ENCODE results near the gene ARHGEF28. TPM values are rescaled to one million over a fixed set of nuclear protein-coding genes. Genes with fewer than 3 reads are reported as not detected.

The ARHGEF28 gene
- total and polyA plus RNA-seq, 7 experiments from 2014 or later: 0.03 to 0.47 TPM; not detected in 5

DNA sequence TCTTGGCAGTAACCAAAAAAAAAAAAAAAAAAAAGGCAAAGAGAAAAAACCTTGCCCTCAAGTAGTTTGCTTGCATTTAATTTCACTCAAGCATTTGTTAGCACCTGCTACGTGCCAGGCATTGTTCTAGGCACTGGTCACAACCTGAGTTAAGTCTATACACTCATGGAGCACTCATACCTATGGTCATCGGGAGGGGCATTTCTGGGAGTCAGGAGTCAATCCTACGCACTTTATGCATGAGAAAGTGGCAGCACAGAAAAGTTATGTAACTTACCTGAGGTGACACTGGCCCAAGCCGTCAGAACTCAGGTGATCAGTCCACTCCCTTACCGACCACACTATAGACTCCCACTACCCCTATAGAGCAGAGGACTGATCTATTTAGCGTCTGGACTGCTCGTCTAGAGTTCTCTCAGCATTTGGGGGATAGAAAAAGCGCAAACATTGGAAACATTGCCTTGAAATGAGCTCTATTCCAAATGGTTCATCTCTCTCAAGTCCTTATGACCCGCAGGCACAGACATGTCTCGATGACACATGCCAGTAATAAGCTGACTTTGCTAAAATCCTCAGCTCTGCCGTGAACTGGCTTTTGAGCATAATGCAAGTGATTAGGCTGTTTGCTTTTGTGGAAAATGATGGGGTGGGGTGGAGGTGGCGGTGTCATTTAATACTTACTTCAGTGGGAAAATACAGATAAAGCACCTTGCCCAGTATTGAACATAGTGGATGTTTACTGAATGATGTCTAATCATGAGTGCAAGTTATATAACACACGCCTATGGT lies 160.2 kb downstream of the ARHGEF28 start:
- intact Hi-C loops (cut with micrococcal nuclease): no loop called here

DNA sequence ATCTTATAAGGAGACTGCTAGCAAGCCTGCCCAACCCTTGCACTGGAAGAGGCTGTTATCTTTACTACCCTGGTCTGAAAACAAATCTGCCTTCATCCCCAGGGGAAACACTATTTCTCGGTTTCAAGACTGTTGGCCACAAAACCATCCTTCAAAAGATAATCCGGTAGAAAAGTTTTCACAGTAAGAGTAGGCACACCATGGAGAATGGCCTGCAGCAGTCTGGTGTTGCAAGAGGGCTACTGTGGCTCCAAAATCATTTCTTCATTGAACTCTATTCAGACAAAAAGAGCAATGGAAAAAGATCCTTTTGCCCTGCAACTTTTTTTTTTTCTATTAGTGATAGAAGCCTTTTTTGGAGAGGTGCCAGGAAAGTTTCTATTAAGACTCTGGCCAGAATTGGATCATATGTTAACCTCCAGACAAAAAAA lies 163.9 kb downstream of the ARHGEF28 start:
- no peaks in the 10 kb centered on the region for H3K9me3 ChIP-seq (ENCODE audit: control insufficient read depth in 2 of 3, low read length in 3 of 3)
- Mint-ChIP-seq H3K9me3 (no peaks in the 10 kb centered on the region), H3K4me1 (peaks cover 0 to 2% (median 0%) of the 10 kb centered on the region in 7 donors), H3K4me3 (no peak overlapping the region), H3K27me3 (peaks cover 0 to 24% (median 18%) of the 10 kb centered on the region in 5 donors), H3K36me3 (no peaks in the 10 kb centered on the region), H3K27ac (no peak overlapping the region)
- no peak for ATAC-seq
- H3K27ac ChIP-seq (ENCODE audit: low read depth, low read length): no peak overlapping the region
- H3K4me3 ChIP-seq (ENCODE audit: low read length): no peak overlapping the region
- no peaks in the 10 kb centered on the region for H3K36me3 ChIP-seq (ENCODE audit: control insufficient read depth in 2 of 3, insufficient read depth in 3 of 3, low read length in 3 of 3)
- no peaks in the 10 kb centered on the region for H3K4me1 ChIP-seq (ENCODE audit: control insufficient read depth in 2 of 2, insufficient read depth in 2 of 2, low read length in 2 of 2)
- ChIA-PET POLR2A (no interaction called here), CTCF (interaction anchor here (0.7 kb wide), 1 partner anchor 37 kb away, joined by 4 read pairs; no protein-coding TSS in a partner anchor)
- no peaks in the 10 kb centered on the region for H3K27me3 ChIP-seq (ENCODE audit: control insufficient read depth in 2 of 2, insufficient read depth in 2 of 2, low read length in 2 of 2)
- no peak for DNase-seq
- intact Hi-C loops (cut with micrococcal nuclease): loop anchor here in 1 of 2 donors (10.0 kb wide), 1 partner anchor 855 kb away; the partner anchor contains the start of gene ENC1

More for the DNA sequence above, 160.2 kb downstream of the ARHGEF28 start:
- no peaks in the 10 kb centered on the region for H3K27me3 ChIP-seq (ENCODE audit: control insufficient read depth in 2 of 2, insufficient read depth in 2 of 2, low read length in 2 of 2)
- H3K36me3 ChIP-seq (ENCODE audit: control insufficient read depth in 2 of 3, insufficient read depth in 3 of 3, low read length in 3 of 3): no peaks in the 10 kb centered on the region
- Mint-ChIP-seq H3K4me3 (no peak overlapping the region), H3K27ac (no peak overlapping the region), H3K27me3 (peaks cover 9 to 28% (median 21%) of the 10 kb centered on the region in 5 donors), H3K4me1 (peaks cover 0 to 5% (median 0%) of the 10 kb centered on the region in 7 donors), H3K36me3 (no peaks in the 10 kb centered on the region), H3K9me3 (no peaks in the 10 kb centered on the region)
- CTCF ChIA-PET: no interaction called here
- ATAC-seq (no peak), DNase-seq (no peak)
- H3K4me1 ChIP-seq (ENCODE audit: control insufficient read depth in 2 of 2, insufficient read depth in 2 of 2, low read length in 2 of 2): no peaks in the 10 kb centered on the region
- POLR2A ChIA-PET: no interaction called here
- H3K4me3 ChIP-seq (ENCODE audit: low read length): no peak overlapping the region
- no peaks in the 10 kb centered on the region for H3K9me3 ChIP-seq (ENCODE audit: control insufficient read depth in 2 of 3, low read length in 3 of 3)
- no peak overlapping the region for H3K27ac ChIP-seq (ENCODE audit: low read depth, low read length)

DNA sequence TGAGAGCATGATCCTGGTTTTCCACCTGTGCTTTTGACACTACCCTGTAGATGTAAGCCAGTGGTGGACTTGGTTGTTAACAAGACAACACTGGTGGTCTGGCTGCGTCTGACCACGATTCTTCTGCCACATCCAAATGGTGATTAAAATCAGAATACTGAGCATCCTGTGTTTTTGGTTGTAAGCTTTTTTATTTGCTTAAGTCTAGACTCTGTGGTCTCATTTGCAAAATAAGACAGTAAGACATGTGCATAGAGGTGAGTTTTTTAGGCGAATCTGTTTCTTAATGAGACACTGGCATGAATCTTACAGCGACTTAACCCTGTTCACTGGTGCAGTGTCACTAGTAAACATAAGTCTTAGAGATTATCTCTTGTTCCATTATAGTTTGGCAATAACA lies 165.4 kb downstream of the ARHGEF28 start:
- no peaks in the 10 kb centered on the region for H3K4me1 ChIP-seq (ENCODE audit: control insufficient read depth in 2 of 2, insufficient read depth in 2 of 2, low read length in 2 of 2)

DNA sequence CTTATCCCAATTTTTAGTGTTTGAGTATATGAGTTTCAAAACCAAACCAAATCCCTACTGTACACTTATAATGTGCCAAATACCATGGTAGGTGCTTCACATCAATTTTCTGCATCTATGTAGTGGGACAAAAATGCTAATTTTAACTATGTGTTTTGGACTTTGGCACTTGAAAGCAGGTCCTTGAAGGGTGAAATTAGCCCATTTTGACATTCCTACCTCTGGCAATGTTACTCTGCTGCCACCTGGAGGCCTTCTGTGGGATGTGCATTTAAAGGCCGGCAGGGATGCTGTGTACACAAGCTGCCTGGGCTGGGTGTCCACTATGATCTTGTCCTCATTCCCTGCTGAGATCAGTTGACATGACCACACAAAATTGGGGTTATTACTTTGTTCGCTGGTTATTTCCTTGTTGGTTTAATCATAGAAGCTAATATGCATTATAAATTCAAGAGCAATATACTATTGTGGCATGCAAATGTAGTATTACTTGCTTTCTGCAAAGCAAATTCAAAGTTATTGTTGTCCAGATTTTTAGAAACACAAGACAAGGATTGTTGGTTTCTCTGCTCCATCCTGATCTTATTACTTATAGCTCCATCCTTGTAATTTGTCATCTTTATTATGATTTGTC lies 166.8 kb downstream of the ARHGEF28 start:
- no peak overlapping the region for H3K27ac Mint-ChIP-seq
- no peak overlapping the region for H3K4me3 Mint-ChIP-seq
- POLR2A ChIA-PET: no interaction called here

More for the DNA sequence above, 165.4 kb downstream of the ARHGEF28 start:
- Histone ChIP-seq H3K36me3 (ENCODE audit: control insufficient read depth in 2 of 3, insufficient read depth in 3 of 3, low read length in 3 of 3) (no peaks in the 10 kb centered on the region), H3K9me3 (ENCODE audit: control insufficient read depth in 2 of 3, low read length in 3 of 3) (no peaks in the 10 kb centered on the region), H3K27me3 (ENCODE audit: control insufficient read depth in 2 of 2, insufficient read depth in 2 of 2, low read length in 2 of 2) (no peaks in the 10 kb centered on the region), H3K27ac (ENCODE audit: low read depth, low read length) (no peak overlapping the region), H3K4me3 (ENCODE audit: low read length) (no peak overlapping the region)
- Mint-ChIP-seq H3K36me3 (no peaks in the 10 kb centered on the region), H3K27ac (no peak overlapping the region), H3K4me3 (no peak overlapping the region), H3K9me3 (no peaks in the 10 kb centered on the region), H3K27me3 (peaks cover 5 to 35% (median 23%) of the 10 kb centered on the region in 5 donors), H3K4me1 (peaks cover 0 to 4% (median 3%) of the 10 kb centered on the region in 7 donors)
- POLR2A ChIA-PET: no interaction called here
- intact Hi-C loops (cut with micrococcal nuclease): loop anchor here in 1 of 2 donors (10.0 kb wide), 1 partner anchor 853 kb away; the partner anchor contains the start of gene ENC1
- no peak for DNase-seq
- CTCF ChIA-PET: interaction anchor here (0.8 to 5.1 kb wide), 2 partner anchors 200 to 1606 kb away, joined by 6 to 44 read pairs; no protein-coding TSS in a partner anchor
- ATAC-seq: no peak

DNA sequence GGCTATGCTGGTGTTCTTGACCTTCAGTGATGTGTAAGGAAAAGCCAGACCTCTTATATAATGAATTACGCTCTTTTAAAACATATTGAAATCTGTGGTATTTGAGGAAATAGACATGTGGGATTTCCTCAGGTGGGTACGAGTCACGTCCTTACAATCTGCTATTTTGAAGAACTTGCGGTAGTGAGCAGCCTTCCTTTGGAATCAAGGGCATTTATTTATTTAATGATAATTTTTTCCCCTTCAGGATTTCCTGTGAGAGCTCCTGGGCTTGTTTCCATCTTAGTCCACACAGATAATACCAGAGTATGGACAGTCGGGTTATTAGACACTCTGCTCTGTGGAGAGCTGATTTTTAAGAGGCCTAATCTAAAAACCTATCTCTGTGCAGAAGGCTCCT lies 167.9 kb downstream of the ARHGEF28 start:
- H3K27ac ChIP-seq (ENCODE audit: low read depth, low read length): no peak overlapping the region
- no peak overlapping the region for H3K4me3 ChIP-seq (ENCODE audit: low read length)
- H3K4me1 ChIP-seq (ENCODE audit: control insufficient read depth in 2 of 2, insufficient read depth in 2 of 2, low read length in 2 of 2): no peaks in the 10 kb centered on the region
- Mint-ChIP-seq H3K4me1 (peaks cover 0 to 8% (median 3%) of the 10 kb centered on the region in 7 donors), H3K27me3 (peaks cover 10 to 50% (median 36%) of the 10 kb centered on the region in 5 donors), H3K36me3 (no peaks in the 10 kb centered on the region), H3K4me3 (no peak overlapping the region), H3K9me3 (no peaks in the 10 kb centered on the region), H3K27ac (no peak overlapping the region)
- no peak for DNase-seq
- H3K27me3 ChIP-seq (ENCODE audit: control insufficient read depth in 2 of 2, insufficient read depth in 2 of 2, low read length in 2 of 2): no peaks in the 10 kb centered on the region
- no peaks in the 10 kb centered on the region for H3K9me3 ChIP-seq (ENCODE audit: control insufficient read depth in 2 of 3, low read length in 3 of 3)
- intact Hi-C loops (cut with micrococcal nuclease): loop anchor here in 1 of 2 donors (10.0 kb wide), 1 partner anchor 851 kb away; the partner anchor contains the start of gene ENC1
- ChIA-PET CTCF (interaction anchor here (0.6 to 5.1 kb wide), 4 partner anchors 8 to 636 kb away, joined by 3 to 44 read pairs (median 4); no protein-coding TSS in a partner anchor), POLR2A (interaction anchor here (0.5 kb wide), 1 partner anchor 213 kb away, joined by 3 read pairs; no protein-coding TSS in a partner anchor)
- no peaks in the 10 kb centered on the region for H3K36me3 ChIP-seq (ENCODE audit: control insufficient read depth in 2 of 3, insufficient read depth in 3 of 3, low read length in 3 of 3)
- no peak for ATAC-seq

More for the DNA sequence above, 166.8 kb downstream of the ARHGEF28 start:
- Histone ChIP-seq H3K27me3 (ENCODE audit: control insufficient read depth in 2 of 2, insufficient read depth in 2 of 2, low read length in 2 of 2) (no peaks in the 10 kb centered on the region), H3K27ac (ENCODE audit: low read depth, low read length) (no peak overlapping the region), H3K4me1 (ENCODE audit: control insufficient read depth in 2 of 2, insufficient read depth in 2 of 2, low read length in 2 of 2) (no peaks in the 10 kb centered on the region), H3K4me3 (ENCODE audit: low read length) (no peak overlapping the region), H3K9me3 (ENCODE audit: control insufficient read depth in 2 of 3, low read length in 3 of 3) (no peaks in the 10 kb centered on the region), H3K36me3 (ENCODE audit: control insufficient read depth in 2 of 3, insufficient read depth in 3 of 3, low read length in 3 of 3) (no peaks in the 10 kb centered on the region)
- no peaks in the 10 kb centered on the region for H3K9me3 Mint-ChIP-seq
- peak; percentile 83 for ATAC-seq
- no peaks in the 10 kb centered on the region for H3K36me3 Mint-ChIP-seq
- intact Hi-C loops (cut with micrococcal nuclease): loop anchor here (1.0 to 10.0 kb wide), 3 partner anchors 202 to 852 kb away; partner anchors contain the start of gene ENC1 (in 1 of the 2)
- DNase-seq: peak in 8 of 9 donors; percentile 37 to 62 (median 46)
- peaks cover 10 to 42% (median 31%) of the 10 kb centered on the region in 5 donors for H3K27me3 Mint-ChIP-seq
- peaks cover 0 to 8% (median 3%) of the 10 kb centered on the region in 7 donors for H3K4me1 Mint-ChIP-seq
- CTCF ChIA-PET: interaction anchor here (0.7 to 5.1 kb wide), 7 partner anchors 9 to 273 kb away, joined by 3 to 44 read pairs (median 3); no protein-coding TSS in a partner anchor

Measured in naive thymus-derived CD4-positive, alpha-beta T cell (primary cell).